ENCODE results near the gene STUM. TPM values are rescaled to one million over a fixed set of nuclear protein-coding genes. Genes with fewer than 3 reads are reported as not detected.
A peak's percentile ranks its signal among the peaks of the same experiment; 100 is the strongest.
"Not testable (repeated sequence)": the region's sequence is repeated elsewhere in the genome, so short reads cannot be mapped to it uniquely, and the experiment has no call there.

Gene STUM
- total RNA-seq, 2 experiments from 2014 or later = not detected

- H3K4me3 Mint-ChIP-seq = no peak overlapping the region
- no peaks in the 10 kb centered on the region for H3K9me3 Mint-ChIP-seq
- peaks cover 4% of the 10 kb centered on the region for H3K27me3 Mint-ChIP-seq
- H3K4me1 Mint-ChIP-seq = no peaks in the 10 kb centered on the region
- H3K36me3 Mint-ChIP-seq = no peaks in the 10 kb centered on the region
- DNase-seq = peak; percentile 67
- no peak overlapping the region for H3K27ac Mint-ChIP-seq
Observed at GRCh38 chr1:226608699-226609505, 60.3 kb downstream of the STUM start.

DNA sequence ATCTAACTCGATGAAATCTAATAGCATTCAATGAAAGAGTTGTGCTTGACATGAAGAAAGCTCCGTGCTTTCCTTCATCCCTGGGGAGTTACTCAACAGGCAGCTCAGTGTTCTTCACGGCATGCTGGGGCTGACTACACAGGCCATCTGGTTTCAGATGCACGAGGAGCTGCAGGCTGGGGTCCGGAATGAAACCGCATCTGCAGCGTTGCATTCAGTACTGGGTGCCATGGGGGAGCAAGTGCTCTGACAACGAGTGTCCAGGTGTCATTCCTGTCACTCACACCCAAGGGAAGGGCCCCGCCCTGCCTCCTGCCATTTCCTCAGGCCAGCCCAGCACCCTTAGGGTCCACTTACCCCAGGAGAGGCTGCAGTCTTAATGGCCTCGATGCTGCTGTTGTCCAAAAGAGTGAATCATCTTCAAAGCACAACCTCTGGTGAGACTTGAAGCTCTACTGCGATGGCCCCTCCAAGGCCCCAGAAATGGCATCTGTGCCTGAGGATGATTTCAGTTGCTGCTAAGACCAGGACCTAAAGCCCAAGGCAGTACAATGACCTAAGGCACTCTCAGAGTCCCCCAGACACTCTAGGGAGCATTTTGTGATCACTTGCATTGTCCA is 61.4 kb downstream of the STUM start:
- Mint-ChIP-seq H3K27ac (no peak overlapping the region), H3K27me3 (peaks cover 4% of the 10 kb centered on the region), H3K4me3 (no peak overlapping the region), H3K4me1 (no peaks in the 10 kb centered on the region), H3K36me3 (no peaks in the 10 kb centered on the region), H3K9me3 (no peaks in the 10 kb centered on the region)
- DNase-seq = no peak

GRCh38 chr1:226610671-226611070 is 62.1 kb downstream of the STUM start:
- Mint-ChIP-seq H3K27me3 (peaks cover 4% of the 10 kb centered on the region), H3K9me3 (no peaks in the 10 kb centered on the region), H3K4me1 (no peaks in the 10 kb centered on the region), H3K36me3 (no peaks in the 10 kb centered on the region), H3K4me3 (no peak overlapping the region), H3K27ac (no peak overlapping the region)
- DNase-seq = no peak

DNA sequence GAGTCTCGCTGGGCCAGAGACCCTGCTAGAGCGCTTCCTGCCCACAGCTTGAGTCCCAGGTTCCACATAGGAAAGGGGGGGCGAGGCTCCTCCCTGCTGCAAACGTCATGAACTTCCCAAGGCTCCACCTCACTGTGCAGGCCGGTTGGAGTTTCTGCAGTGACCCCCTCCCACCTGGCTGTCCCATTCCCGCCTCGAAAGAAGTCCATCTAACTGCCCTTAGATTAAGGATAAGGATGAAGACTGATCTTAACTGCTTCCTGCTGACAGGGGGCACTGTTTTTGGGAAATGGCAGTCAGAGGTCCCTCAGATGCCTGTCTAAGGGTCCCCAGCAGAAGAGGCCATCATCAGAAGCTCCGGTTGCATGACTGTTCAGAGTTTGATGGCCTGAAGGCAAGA is 62.7 kb downstream of the STUM start:
- H3K9me3 Mint-ChIP-seq = no peaks in the 10 kb centered on the region
- H3K27ac Mint-ChIP-seq = no peak overlapping the region
- H3K36me3 Mint-ChIP-seq = no peaks in the 10 kb centered on the region
- no peak for DNase-seq
- H3K4me1 Mint-ChIP-seq = no peaks in the 10 kb centered on the region
- H3K27me3 Mint-ChIP-seq = peaks cover 4% of the 10 kb centered on the region
- no peak overlapping the region for H3K4me3 Mint-ChIP-seq

GRCh38 chr1:226611980-226612379 is 63.4 kb downstream of the STUM start:
- H3K36me3 Mint-ChIP-seq, H3K27ac Mint-ChIP-seq, H3K27me3 Mint-ChIP-seq, H3K4me1 Mint-ChIP-seq, H3K9me3 Mint-ChIP-seq, H3K4me3 Mint-ChIP-seq, DNase-seq: not testable (repeated sequence)

DNA sequence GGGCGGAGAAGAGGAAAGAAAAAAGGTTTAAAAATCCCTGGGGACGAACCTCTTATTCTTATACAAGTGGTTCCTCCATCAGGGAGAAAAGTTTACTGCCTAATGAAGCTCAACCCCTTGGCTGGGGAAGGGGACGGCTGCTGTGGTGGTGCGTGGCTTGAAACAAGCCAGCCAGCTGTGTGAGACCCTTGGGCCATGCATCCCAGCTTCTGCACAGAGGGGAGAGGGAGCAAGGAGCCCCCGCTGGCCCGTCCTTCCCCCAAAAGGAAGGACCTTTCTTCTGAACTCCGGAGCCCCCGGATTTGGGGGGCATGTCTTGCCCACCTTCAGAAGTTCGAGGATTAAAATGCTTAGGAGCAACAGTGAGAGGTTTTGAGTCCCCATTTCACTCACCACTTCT is 67.3 kb downstream of the STUM start:
- no peak for DNase-seq
- H3K27me3 Mint-ChIP-seq = no peaks in the 10 kb centered on the region
- no peaks in the 10 kb centered on the region for H3K36me3 Mint-ChIP-seq
- H3K4me1 Mint-ChIP-seq = no peaks in the 10 kb centered on the region
- no peak overlapping the region for H3K4me3 Mint-ChIP-seq
- no peaks in the 10 kb centered on the region for H3K9me3 Mint-ChIP-seq
- H3K27ac Mint-ChIP-seq = no peak overlapping the region

DNA sequence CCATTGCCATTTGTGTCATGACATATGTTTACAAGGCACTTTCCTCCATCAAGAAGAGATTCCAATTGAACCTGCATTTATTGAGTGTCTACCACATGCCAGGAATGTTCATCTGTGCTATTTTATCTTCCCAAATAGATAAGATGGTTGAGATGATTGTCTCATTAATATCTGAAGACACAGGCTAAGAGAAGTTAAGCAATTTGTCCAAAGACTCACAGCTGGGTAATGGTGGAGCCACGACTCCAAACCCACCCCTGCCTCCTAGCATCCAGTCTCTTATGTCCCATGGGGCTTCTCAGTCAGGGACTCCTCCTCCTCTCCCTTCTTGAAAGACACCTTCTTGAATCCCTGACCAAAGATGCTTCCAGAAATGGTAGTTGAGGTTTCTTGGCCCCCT is 68.1 kb downstream of the STUM start:
- no peaks in the 10 kb centered on the region for H3K36me3 Mint-ChIP-seq
- no peaks in the 10 kb centered on the region for H3K27me3 Mint-ChIP-seq
- no peak overlapping the region for H3K27ac Mint-ChIP-seq
- H3K9me3 Mint-ChIP-seq = no peaks in the 10 kb centered on the region
- DNase-seq = no peak
- H3K4me3 Mint-ChIP-seq = no peak overlapping the region
- no peaks in the 10 kb centered on the region for H3K4me1 Mint-ChIP-seq

DNA sequence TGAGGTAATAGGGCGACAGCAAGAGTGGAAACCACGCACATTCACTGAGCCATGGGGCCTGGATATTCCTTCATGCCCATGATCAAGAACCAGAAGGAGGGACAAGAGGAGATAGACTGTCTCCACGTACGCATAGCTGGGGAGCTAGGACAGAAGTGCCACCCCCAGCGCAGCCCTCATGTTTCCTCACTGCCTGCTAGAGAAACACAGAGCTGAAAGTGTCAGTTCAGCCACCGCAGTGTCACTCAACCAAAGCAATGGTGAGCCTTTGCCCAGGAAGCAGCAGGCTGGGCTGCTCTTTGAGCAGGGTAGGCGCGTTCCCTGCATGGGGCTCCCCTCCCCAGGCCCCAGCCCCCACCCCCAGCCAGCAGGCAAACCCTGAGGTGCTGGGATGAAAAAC is 68.5 kb downstream of the STUM start:
- H3K4me1 Mint-ChIP-seq = no peaks in the 10 kb centered on the region
- no peaks in the 10 kb centered on the region for H3K9me3 Mint-ChIP-seq
- no peak overlapping the region for H3K4me3 Mint-ChIP-seq
- DNase-seq = no peak
- no peaks in the 10 kb centered on the region for H3K27me3 Mint-ChIP-seq
- no peaks in the 10 kb centered on the region for H3K36me3 Mint-ChIP-seq
- H3K27ac Mint-ChIP-seq = no peak overlapping the region

- H3K4me3 Mint-ChIP-seq, H3K4me1 Mint-ChIP-seq, H3K27ac Mint-ChIP-seq, DNase-seq, H3K9me3 Mint-ChIP-seq, H3K36me3 Mint-ChIP-seq, H3K27me3 Mint-ChIP-seq: not testable (repeated sequence)
Observed at GRCh38 chr1:226617719-226618118, 69.2 kb downstream of the STUM start.

- Mint-ChIP-seq H3K4me3 (no peak overlapping the region), H3K27me3 (no peaks in the 10 kb centered on the region), H3K36me3 (no peaks in the 10 kb centered on the region), H3K4me1 (no peaks in the 10 kb centered on the region), H3K9me3 (no peaks in the 10 kb centered on the region), H3K27ac (no peak overlapping the region)
- no peak for DNase-seq
Observed at GRCh38 chr1:226618380-226618779, 69.8 kb downstream of the STUM start.

DNA sequence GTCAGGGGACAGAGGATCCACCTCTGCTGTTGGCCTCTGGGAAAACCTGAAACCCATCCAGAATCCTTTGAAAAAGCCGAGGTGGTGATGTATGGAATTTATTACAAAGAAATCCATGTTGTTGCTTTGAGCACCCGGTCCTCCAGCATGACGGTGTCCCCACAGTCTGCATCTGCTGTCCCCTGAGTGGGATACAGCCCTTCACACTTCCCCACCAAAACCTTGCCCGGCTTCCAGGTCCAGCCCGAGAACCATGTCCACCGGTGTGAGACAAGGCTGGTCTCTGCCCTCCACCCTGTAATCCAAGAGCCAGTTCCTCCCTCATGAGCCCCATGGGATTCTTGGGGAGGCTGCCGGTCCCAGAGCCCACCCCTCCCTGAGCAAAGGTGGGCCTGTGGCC is 70.5 kb downstream of the STUM start:
- no peak overlapping the region for H3K27ac Mint-ChIP-seq
- H3K27me3 Mint-ChIP-seq = no peaks in the 10 kb centered on the region
- H3K4me1 Mint-ChIP-seq = no peaks in the 10 kb centered on the region
- no peaks in the 10 kb centered on the region for H3K9me3 Mint-ChIP-seq
- no peak for DNase-seq
- H3K4me3 Mint-ChIP-seq = no peak overlapping the region
- H3K36me3 Mint-ChIP-seq = no peaks in the 10 kb centered on the region

DNA sequence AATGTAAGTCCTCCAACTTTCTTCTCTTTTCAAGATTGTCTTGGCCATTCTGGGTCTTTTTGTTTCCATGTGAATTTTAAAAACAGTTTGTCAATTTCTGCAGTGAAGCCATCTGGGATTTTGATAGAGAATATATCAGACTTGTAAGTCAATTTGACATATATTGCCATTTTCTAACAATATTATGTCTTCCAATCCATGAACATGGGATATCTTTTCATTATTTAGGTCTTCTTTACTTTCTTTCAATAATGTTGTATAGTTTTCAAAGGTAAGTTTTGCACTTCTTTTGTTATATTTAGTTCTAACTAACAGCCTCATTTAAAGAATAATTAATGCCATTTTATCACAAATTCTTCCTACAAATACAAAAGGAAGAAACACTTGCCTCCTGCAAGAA is 73.4 kb downstream of the STUM start:
- H3K36me3 Mint-ChIP-seq = peaks cover 5% of the 10 kb centered on the region
- no peak for DNase-seq
- H3K27me3 Mint-ChIP-seq = no peaks in the 10 kb centered on the region
- peaks cover 9% of the 10 kb centered on the region for H3K4me1 Mint-ChIP-seq
- no peak overlapping the region for H3K27ac Mint-ChIP-seq
- peaks cover 4% of the 10 kb centered on the region for H3K9me3 Mint-ChIP-seq
- no peak overlapping the region for H3K4me3 Mint-ChIP-seq

DNA sequence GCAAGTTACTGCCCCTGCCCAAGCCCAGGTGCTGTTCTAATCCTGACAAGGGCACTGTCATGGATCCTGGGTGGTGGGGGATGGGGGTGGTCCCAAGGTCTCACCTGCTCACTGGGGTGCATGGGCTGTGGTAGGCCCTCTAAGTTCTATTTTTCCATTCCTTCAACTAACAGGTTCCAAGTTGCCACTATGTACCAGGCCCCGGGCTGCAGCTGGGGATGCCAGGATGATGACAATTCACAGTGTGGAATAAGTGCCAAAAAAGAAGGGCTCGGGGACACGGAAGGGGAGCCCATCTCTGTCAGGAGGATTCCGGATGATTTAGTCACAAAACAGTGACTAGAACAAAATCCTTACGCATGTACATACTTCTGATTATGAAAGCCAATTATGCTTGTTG is 76.0 kb downstream of the STUM start:
- no peak for DNase-seq
- Mint-ChIP-seq H3K4me1 (peaks cover 24% of the 10 kb centered on the region), H3K36me3 (peaks cover 26% of the 10 kb centered on the region), H3K9me3 (peaks cover 11% of the 10 kb centered on the region), H3K27me3 (no peaks in the 10 kb centered on the region), H3K4me3 (no peak overlapping the region), H3K27ac (no peak overlapping the region)

DNA sequence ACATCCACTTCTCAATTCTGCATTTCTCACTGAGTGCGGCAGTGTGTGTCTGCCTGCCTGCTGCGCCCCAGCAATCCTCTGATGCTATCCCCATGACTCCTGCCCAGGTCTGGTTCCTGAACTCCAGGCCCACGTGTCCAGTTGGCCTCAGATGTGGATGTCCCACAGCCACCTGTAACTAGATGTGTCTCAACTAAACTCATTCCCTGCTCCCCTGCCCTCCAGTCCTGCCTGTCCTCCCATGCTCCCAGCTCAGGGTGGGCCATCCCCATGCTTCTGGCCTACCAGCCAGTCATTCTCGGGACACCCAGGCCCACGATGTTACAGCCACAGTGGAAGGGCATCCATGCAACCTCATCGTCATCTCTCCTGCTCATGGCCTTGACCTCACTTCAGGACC is 76.8 kb downstream of the STUM start:
- H3K4me3 Mint-ChIP-seq = no peak overlapping the region
- peaks cover 11% of the 10 kb centered on the region for H3K9me3 Mint-ChIP-seq
- H3K36me3 Mint-ChIP-seq = peaks cover 26% of the 10 kb centered on the region
- no peaks in the 10 kb centered on the region for H3K27me3 Mint-ChIP-seq
- H3K4me1 Mint-ChIP-seq = peaks cover 24% of the 10 kb centered on the region
- no peak for DNase-seq
- no peak overlapping the region for H3K27ac Mint-ChIP-seq

GRCh38 chr1:226625832-226626576 is 77.4 kb downstream of the STUM start:
- peak overlapping the region; percentile 88 for H3K27ac Mint-ChIP-seq
- H3K4me1 Mint-ChIP-seq = peaks cover 26% of the 10 kb centered on the region
- no peaks in the 10 kb centered on the region for H3K27me3 Mint-ChIP-seq
- H3K9me3 Mint-ChIP-seq = peaks cover 11% of the 10 kb centered on the region
- H3K4me3 Mint-ChIP-seq = peak overlapping the region; percentile 53
- peaks cover 26% of the 10 kb centered on the region for H3K36me3 Mint-ChIP-seq
- no peak for DNase-seq

All from activated naive CD8-positive, alpha-beta T cell treated with anti-CD3 and anti-CD28 coated beads for 36 hours (primary cell).